OCI-LY3 (cell line): Measurements from ENCODE around the gene ACVR1.

Experiments used
- CTCF ChIP-seq: fragments of 200-600, 300-600 bp; sonication (generic); IDR thresholded peaks from 2 replicates; pipeline ENCODE4 v1.5.1; 2014; ENCODE audit warnings: antibody characterized with exemption, low read length, low read depth
- EZH2phosphoT487 ChIP-seq: fragments of 200-600 bp; shearing (Covaris generic); IDR thresholded peaks from 2 replicates; pipeline ENCODE4 v1.6.1; 2018; ENCODE audit warnings: antibody characterized with exemption, mixed run types, low read depth

DNA sequence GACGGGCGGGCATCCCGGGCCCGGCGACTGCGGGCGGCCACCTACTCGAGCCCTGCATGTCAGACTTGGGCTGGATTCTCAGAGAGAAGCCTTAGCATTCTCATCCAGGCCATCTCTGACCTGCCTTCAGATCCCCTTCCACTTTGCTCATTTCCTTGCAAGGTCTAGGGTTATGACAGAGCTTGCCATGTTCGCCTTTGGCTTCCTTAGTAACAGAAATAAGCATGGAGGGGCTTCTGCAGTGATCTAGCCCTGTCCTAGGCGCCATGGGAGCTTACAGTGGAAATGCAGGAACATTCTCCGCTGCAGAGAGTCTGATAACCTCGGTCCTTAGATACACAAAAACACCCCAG is 632 bp upstream of the ACVR1 start:
- TF ChIP-seq CTCF (no peak), EZH2phosphoT487 (no peak)
